HG02840 (cell line): ENCODE measurements around the gene TEKT2.

ENCODE experiments used
- ATAC-seq: cut with Tn5 transposase; IDR thresholded peaks from one replicate; pipeline ENCODE4 v1.9.1; 2021; ENCODE audit warnings: mild to moderate bottlenecking, moderate library complexity, moderate number of reproducible peaks; ENCODE audit not compliant: unreplicated experiment, low FRiP score

TEKT2 gene

DNA sequence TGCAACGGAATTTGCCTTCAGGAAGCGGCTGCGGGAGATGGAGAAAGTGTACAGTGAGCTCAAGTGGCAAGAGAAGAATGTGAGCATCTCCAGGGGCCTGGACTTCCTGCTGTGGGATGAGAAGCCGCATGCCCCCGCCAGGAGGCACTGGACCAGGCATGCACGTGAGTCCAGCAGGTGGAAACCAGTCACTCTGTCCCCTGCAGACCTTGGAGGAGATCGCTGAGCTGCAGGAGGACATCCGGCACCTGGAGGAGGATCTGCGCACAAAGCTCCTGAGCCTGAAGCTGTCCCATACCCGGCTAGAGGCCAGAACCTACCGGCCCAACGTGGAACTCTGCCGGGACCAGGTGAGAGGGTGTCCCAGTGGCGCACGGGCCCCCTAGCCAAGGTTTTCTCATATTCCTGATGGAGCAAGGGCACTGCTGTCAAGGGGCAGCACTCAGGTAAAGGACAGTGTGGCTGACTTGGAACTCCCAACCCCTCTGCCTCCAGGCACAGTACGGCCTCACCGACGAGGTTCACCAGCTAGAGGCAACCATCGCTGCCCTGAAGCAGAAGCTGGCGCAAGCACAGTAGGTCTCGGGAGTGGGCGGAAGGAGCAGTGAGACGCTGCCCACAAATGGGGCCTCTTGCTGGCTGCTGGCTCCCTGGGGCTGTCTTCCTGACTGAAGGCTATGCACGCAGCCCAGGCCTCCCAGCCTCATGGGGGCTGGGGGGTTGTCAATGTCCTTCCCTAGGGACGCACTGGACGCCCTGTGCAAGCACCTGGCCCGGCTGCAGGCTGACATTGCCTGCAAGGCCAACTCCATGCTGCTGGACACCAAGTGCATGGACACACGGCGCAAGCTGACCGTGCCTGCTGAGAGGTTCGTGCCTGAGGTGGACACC is 3.6 kb downstream of the TEKT2 start:
- no peak for ATAC-seq

DNA sequence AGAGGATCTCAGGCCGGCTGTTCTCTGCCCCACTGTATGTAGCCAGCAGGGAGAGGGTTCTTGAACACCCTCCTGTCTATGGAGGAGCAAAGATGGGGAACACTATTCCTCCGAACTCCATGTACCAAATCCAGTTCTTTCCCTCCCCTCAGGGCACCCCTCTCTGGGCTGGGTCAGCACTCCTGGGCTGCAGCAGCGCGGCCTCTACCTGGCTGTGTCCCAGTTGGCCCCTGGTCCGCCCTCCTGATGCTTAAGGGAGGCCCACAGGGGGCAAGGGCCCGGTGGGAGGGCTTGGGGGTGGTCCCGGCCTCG is 4.3 kb downstream of the TEKT2 start:
- ATAC-seq, result no peak

DNA sequence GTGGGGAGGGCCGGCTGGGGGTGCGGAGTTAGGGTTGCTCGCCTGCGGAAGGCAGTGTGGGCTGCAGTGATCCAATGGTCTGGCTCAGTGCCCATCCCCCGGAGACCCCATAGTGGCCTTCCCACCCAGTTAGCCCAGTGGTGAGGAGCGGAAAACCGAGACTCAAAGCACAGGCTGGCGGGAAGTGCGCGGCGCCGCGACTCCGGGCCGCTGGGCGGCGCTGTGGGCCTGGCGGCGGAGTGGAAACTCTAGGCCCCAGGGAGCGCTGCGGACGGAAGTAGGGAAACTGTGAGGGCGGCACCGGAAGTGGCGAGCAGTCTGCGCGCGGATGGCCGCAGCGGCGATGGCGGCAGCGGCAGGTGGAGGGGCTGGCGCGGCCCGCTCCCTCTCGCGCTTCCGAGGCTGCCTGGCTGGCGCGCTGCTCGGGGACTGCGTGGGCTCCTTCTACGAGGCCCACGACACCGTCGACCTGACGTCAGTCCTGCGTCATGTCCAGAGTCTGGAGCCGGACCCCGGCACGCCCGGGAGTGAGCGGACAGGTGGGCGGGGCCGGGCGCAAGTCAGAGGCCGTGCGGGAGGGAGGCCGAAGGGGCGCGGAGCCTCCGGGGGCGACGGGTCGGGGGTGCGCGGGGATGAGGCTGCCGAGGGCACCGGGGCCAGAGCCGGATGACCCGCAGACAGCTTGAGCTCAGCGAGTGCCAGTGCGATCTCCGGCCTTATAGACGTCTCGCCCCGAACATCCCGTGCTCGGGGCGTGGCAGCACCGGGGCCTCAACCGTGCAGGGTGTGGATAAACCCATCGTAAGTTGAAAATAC is 4.9 kb downstream of the TEKT2 start, which contains the start of gene ADPRS:
Gene ADPRS, plus strand, starts transcription at position 316 of the 816 bp plus-strand sequence. Its CDS starts 13 bp downstream, at position 329.
- peak; percentile 77 for ATAC-seq

DNA sequence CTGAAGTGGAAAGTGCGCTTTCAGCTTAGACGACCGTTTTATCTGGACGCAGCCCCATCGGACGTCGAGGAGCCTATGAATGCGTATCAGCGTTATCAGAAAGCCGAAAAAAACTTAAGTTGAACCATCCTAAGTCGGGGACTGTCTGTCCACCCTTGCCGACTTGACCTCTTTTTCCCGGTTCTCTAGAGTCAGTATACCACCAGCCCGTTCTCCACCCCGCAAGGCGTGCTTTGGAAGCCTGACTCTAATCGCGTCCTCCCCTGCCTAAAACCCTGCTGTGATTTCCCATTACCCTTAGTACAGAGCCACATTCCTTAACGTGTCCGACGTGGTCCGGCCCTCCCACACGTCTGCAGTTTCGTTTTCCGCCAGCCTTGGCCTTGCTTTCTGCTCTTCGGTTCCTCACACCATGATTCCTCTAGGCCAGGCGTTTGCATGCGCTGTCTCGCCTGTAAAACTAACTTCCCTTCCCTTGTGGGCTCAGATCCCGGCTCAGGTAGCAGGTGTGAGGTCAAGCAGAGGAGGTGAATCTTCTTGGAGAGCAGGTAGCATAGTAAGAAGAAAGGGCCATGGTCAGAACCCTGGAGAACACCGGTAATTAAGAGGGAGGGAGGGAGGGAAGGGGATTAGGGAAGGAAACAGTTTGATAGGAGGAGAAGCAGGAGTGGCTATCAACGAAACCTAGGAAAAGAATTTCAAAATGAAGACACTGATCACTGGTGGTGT is 5.7 kb downstream of the TEKT2 start:
- ATAC-seq, result no peak

DNA sequence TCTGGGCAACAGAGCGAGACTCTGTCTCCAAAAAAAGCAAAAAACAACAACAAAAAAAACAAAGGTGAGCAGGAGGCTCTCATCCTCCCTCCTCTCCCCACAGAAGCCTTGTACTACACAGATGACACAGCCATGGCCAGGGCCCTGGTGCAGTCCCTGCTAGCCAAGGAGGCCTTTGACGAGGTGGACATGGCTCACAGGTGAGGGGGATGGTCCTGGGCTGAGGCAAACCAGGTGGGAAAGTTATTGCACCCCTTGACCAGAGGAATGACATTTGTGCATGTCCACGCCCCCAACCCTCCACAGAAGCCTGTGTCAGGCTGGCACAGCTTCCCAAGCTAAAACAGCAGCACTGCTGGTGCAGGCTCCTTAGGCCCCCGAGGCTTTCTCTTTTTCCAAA is 7.2 kb downstream of the TEKT2 start:
- ATAC-seq, result no peak

DNA sequence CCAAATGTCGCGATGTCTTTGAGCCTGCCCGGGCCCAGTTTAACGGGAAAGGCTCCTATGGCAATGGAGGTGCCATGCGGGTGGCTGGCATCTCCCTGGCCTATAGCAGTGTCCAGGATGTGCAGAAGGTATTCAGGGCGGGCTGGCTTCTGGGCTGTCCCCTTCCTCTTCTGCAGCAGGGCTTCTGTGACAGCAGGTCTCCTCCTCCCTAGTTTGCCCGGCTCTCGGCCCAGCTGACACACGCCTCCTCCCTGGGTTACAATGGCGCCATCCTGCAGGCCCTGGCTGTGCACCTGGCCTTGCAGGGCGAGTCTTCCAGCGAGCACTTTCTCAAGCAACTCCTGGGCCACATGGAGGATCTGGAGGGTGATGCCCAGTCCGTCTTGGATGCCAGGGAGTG is 7.8 kb downstream of the TEKT2 start:
- no peak for ATAC-seq

DNA sequence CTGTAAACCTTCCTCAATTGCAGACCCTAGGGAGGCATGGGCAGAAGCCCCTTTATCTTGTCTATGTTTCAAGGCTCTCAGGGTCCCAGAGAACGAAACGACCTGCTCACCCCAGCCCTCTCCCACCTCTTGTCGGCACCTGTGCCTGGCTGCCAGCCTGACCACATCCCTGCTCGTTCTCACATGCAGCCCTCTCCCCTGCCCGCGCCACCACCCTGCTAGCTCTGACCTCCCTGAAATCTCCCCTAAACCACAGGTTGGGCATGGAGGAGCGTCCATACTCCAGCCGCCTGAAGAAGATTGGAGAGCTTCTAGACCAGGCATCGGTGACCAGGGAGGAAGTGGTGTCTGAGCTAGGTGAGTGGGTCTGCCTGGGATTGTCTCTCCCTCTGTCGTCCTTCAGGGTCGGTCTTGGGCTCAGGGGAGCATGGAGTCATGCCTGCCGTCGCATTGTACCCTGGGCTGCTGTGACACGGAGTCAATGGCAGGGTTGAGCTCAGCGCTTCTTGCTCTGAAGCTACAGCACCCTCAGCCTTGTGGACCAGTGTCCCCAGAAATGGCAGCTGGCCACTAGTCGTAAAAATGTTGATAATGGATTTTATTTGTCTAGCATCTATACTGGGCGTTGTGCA is 8.4 kb downstream of the TEKT2 start:
- ATAC-seq, result no peak

DNA sequence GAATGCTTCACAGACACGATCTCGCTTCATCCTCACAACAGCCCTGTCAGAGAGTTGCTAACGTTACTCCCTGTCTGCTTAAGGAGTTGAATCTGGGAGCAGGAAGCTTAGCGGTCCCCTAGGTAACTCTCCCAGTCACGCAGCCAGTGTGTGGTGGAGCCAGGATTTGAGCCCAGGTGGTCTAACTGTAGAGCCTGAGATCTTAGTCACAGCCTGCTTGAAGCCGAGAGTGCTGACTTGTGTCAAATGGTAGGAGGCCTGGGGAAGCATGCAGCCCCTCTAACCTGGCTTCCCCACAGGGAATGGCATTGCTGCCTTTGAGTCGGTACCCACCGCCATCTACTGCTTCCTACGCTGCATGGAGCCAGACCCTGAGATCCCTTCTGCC is 8.9 kb downstream of the TEKT2 start:
- no peak for ATAC-seq

DNA sequence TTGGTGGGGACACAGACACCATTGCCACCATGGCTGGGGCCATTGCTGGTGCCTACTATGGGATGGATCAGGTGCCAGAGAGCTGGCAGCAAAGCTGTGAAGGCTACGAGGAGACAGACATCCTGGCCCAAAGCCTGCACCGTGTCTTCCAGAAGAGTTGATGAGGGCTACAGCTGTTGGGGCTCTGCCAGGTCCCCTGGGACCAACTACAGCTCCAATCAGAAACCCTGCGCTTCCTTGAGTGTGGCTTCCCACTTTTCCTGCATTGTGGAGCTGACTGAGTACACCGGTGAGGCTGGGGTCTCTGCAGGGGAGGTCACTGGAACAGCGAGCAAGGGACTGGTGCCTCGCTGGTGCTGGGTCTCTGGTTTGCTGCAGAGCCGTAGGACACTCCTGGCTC is 9.3 kb downstream of the TEKT2 start:
- ATAC-seq, result no peak

DNA sequence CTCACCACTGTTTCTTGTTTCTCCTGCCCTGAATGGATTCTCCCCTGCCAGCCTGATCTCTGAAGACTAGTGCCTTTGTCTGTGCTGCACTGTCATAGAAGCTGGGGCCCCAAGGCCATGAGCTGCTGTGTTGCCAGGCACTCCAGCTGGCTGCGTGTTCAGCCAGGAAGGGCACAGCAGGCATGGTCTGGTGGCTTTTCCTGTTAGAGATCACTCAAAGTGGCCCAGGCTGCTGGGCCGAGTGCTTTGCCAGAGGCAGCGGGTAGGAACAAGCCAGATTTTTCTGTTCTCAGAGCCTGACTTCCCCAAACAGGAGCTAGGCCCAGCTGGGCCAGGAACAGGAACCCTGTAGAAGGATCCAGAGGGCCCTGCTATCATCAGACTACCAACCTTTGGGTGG is 10.0 kb downstream of the TEKT2 start:
- ATAC-seq, result no peak

DNA sequence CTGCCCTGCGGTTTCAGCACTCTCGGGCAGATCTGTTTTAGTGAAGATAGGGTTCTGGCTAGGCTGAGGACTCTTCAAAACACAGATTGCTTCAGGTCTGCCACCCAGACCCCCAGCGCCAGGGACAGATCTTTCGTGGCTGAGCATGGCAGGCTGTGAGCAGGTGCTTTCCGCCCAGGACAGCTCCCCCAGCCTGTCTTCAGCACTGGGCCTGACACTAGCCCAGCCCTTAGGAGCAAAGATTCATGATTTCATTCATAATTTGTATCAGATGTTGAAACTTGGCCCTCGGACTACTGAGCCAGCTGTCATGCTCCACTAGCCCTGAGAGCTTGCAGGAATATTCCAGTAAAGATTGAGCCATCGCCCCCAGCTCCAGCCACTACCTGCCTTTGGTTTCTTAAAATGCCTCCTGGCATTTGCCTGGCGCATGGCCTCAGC is 10.7 kb downstream of the TEKT2 start:
- ATAC-seq, result no peak

DNA sequence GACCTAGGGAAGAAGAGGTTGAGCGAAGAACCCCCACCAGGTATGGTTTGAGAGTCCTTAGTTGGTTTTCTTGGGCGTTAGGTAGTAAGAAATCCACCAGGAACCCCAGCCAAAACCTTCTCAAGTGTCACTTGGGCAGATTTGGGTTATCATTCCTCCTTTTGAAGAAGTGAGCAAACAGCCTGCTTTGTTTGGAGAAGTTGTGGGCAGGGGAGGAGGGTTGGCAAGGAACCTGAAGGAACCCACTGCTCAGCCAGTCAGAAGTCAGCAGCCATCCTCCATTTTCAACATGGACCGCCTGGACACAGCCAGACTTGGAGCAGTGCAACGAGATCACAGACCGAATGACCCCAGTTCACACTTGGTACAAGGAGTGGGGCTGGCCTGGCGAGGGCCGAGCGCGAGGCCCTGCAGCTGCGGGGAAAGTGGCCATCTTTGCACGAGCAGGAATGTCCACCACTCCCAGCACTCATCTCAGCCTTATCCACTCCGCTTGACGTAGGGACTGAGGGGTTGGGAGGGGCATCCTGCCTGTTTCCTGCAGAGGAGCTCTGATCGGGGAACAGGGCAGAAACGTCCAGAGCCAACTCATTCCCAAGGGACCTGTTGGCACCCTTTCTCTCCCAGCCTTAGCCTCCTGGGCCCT is 12.0 kb downstream of the TEKT2 start:
- no peak for ATAC-seq

DNA sequence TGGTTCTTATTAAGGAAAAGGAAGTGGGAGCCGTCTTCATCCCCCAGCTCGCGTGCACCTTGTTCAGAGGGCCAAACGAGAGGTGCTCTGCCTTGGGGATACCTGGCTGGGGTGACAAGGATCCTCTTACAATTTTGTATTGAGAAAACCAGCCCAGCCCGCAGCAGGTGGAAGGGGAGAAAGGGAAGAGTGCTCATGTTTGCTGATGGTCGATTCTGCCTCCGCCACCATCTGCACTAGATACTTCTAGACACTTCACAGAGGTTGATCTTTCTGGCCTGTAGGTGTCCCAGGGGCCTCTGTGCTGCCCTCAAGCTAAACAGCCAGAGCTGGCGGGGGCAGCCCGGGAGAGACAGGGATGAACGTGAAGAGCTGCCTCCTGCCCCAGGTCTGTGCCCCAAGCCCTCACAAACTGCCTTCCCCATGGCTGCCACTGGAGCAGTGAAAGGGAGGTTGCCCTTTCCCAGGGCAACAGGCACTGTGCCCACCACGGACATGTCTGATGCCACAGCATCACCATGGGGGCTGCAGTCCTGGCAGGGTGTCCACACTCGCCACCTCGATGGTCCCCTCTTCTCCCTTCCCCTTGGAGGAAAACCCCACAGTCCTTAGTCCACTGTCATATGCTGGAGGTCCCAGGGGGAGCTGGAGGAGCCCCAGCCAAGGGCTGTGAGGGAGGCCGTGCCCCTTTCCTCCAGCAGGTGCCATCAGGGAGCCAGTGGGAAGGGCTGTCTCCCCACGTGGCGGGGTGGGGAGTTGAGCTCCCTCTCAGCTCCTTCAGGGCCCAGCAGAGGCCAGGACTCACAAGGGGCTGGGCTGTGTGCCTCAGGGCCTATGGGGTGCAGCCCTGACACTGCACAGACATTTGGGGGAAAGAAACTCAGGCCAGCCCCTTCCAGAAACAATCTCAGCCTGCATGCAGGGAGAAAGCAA is 12.9 kb downstream of the TEKT2 start:
- no peak for ATAC-seq

DNA sequence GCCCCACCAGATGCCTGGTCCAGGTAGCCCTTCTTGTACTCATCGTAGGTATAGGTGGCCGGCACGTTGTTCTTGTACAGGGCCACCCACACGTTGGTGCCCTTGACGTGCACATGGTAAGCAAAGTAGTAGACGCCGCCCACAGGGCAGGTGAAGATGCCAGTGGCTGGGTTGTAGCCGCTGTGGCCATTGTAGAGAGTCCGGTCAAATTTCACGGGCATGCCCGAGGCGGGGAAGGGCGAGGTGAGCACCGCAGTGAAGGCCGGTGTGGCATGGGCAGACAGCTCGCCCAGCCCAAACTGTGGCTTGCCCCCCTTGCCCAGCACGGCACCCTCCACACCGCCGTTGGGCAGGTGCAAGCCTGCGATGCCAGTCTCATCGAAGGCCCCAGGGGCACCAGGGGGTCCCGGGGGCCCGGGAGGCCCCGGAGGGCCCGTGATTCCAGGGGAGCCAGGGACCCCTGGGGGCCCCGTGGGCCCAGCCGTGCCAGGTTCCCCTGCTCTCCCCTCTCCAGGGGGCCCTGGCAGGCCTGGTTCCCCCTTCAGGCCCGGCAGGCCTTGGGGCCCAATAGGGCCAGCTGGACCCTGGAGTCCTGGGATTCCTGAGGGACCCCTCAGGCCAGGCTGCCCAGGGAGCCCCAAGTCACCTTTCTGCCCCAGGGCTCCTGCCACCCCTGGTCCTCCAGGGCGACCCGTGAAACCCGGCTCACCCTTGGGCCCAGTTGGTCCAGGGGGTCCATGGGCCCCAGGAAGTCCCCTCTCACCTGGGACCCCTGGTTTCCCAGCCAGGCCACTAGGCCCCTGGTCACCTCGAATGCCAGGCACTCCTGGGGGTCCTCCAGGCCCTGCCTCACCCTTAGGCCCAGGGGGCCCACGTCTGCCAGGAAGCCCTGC is 14.0 kb downstream of the TEKT2 start:
- no peak for ATAC-seq

DNA sequence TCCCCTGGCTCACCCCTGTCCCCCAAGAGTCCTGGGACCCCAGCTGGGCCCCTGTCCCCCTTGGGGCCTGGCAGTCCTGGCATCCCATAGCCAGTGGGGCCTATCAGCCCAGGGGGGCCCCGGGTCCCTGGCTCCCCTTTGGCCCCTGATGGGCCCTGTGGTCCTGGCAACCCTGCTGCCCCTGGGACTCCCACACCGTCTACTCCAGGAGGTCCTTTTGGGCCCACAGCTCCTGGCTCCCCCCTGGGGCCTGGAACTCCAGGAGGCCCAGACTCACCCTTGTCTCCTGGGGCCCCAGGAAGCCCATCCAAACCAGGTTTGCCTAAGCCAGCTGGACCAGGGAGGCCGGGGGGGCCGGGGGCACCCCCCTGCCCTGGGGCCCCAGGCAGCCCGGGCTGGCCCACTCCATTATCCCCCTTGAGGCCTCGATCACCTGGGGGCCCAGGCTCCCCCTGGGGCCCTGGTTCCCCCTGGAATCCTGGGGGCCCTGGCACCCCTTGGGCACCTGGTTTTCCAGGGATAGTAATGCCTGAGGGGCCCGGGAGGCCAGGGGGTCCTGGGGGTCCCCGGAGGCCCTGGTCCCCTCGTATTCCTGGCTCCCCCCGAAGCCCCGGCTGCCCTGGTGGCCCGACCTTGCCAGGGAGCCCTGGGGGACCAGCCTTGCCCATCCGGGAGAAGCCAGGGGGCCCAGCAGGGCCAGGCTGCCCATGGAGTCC is 14.9 kb downstream of the TEKT2 start:
- ATAC-seq, result no peak

DNA sequence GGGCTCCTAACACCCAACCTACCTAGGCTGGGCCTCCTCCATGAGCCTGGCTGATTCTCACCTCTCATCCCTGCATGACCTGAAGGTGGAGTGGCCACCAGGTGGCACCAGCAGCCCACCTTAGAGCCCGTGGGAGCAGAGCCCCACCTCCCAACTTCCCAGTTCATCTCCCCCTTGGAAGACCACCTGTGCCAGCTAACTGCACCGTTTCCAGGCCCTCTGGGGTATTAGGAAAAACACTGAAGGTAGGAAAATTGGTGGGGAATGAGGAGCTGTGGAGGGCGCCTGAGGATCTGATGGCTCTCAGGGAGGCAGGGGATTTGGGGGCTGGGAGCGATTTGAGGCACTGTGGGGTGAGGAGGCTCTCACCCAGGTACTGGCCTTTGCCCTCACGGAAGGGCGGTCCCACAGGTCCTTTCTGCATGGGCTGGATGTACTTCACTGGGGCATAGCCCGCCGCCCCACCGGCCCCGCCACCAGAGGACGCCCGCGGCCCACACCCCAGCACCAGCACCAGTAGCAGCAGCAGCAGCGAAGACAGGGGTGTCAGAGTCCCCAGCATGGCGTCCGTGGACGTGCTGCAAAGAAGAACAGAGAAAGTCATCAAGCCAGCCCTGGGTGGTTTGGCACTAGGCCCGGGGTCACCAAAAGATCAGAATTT is 15.9 kb downstream of the TEKT2 start:
- no peak for ATAC-seq

DNA sequence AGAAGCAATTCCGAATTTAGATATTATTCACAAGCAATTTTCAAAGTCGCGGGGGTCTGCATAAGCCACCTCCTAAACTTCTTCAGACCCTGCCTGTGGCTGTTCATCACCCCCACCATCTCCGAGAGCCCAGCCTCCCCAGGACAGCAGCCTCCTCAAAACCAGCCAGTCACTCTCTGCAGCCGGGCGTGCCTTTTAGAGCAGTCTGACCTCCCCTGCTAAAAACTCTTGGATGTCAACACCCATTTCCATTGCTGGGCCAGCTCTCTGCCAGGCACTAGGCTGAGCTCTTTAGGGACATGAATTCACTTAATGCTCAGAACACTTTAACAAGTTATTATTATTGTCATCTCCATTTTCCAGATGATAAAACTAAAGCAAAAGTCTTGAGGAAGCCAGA is 16.5 kb downstream of the TEKT2 start:
- no peak for ATAC-seq
